Stimulated activated CD4-positive, alpha-beta T cell treated with anti-CD3 and anti-CD28 coated beads, Interleukin-12 subunit alpha, Interleukin-12 subunit beta, amount 100 ng/mL, for 4 hours (primary cell): Measurements from ENCODE around the gene SNX5.
"Not testable (repeated sequence)": the region's sequence is repeated elsewhere in the genome, so short reads cannot be mapped to it uniquely, and the experiment has no call there.

Experiments
- DNase-seq: peaks from one replicate; pipeline ENCODE4 v3.0.0-alpha.2; 2020

SNX5 gene

GRCh38 chr20:17992847-17993513 lies 24.4 kb upstream of the SNX5 start:
- DNase-seq, result no peak

- DNase-seq, result peak; percentile 7
These were observed 23.6 kb upstream of the SNX5 start for GRCh38 chr20:17992224-17992637.

GRCh38 chr20:17990278-17990972 lies 21.8 kb upstream of the SNX5 start:
- DNase-seq, result no peak

GRCh38 chr20:17987988-17988387 lies 19.4 kb upstream of the SNX5 start:
- no peak for DNase-seq

GRCh38 chr20:17985388-17986018 lies 16.9 kb upstream of the SNX5 start:
- no peak for DNase-seq

- DNase-seq, result no peak
These were observed 7.7 kb upstream of the SNX5 start for GRCh38 chr20:17976305-17976704.

- DNase-seq, result no peak
These were observed 3.5 kb upstream of the SNX5 start for GRCh38 chr20:17972121-17972520.

- no peak for DNase-seq
These were observed 2.9 kb upstream of the SNX5 start for GRCh38 chr20:17971300-17972013.

GRCh38 chr20:17969884-17970409 lies 1.4 kb upstream of the SNX5 start:
- peak; percentile 13 for DNase-seq

GRCh38 chr20:17969278-17969883 lies 787 bp upstream of the SNX5 start:
- peak; percentile 39 for DNase-seq

- DNase-seq, result no peak
These were observed 851 bp downstream of the SNX5 start for GRCh38 chr20:17967521-17968365.

GRCh38 chr20:17966432-17967310 lies 1.9 kb downstream of the SNX5 start:
- DNase-seq, result no peak

GRCh38 chr20:17965042-17965697 lies 3.4 kb downstream of the SNX5 start:
- DNase-seq, result no peak

GRCh38 chr20:17964632-17965031 lies 4.0 kb downstream of the SNX5 start:
- DNase-seq, result no peak

GRCh38 chr20:17964073-17964472 lies 4.5 kb downstream of the SNX5 start:
- DNase-seq, result no peak

GRCh38 chr20:17963114-17963897 lies 5.3 kb downstream of the SNX5 start:
- DNase-seq, result no peak

- DNase-seq, result no peak
These were observed 7.0 kb downstream of the SNX5 start for GRCh38 chr20:17961587-17961940.

GRCh38 chr20:17960927-17961586 lies 7.5 kb downstream of the SNX5 start:
- no peak for DNase-seq

- not testable (repeated sequence) for DNase-seq
These were observed 8.2 kb downstream of the SNX5 start for GRCh38 chr20:17960400-17960885.
